IMR-90 (cell line): ENCODE data around the gene CLTCL1.

ENCODE experiments used
- BHLHE40 ChIP-seq: fragments of 150-350 bp; IDR thresholded peaks from 2 replicates; pipeline ENCODE4 v1.6.1; 2016; ENCODE audit warnings: mild to moderate bottlenecking, low read depth, low read length
- CEBPB ChIP-seq: IDR thresholded peaks from 2 replicates; pipeline ENCODE4 v1.6.1; 2012; ENCODE audit warnings: low read depth, low read length, improper control_type of control experiment
- CHD1 ChIP-seq: IDR thresholded peaks from 2 replicates; pipeline ENCODE4 v1.6.1; 2012; ENCODE audit warnings: low read depth, low read length, improper control_type of control experiment
- FOS ChIP-seq: fragments of 150-350 bp; IDR thresholded peaks from 2 replicates; pipeline ENCODE4 v1.6.1; 2016; ENCODE audit warnings: low read depth, low read length
- MAFK ChIP-seq: IDR thresholded peaks from 2 replicates; pipeline ENCODE4 v1.6.1; 2012; ENCODE audit warnings: low read depth, low read length, improper control_type of control experiment
- MAZ ChIP-seq: IDR thresholded peaks from 2 replicates; pipeline ENCODE4 v1.6.1; 2012; ENCODE audit warnings: low read depth, mild to moderate bottlenecking, low read length, improper control_type of control experiment, moderate library complexity, borderline replicate concordance
- MXI1 ChIP-seq: IDR thresholded peaks from 2 replicates; pipeline ENCODE4 v1.6.1; 2012; ENCODE audit warnings: low read depth, mild to moderate bottlenecking, low read length, moderate library complexity, borderline replicate concordance
- POLR2A ChIP-seq: IDR thresholded peaks from 2 replicates; pipeline ENCODE4 v1.6.1; 2012; ENCODE audit warnings: mild to moderate bottlenecking, low read depth, low read length
- RCOR1 ChIP-seq: IDR thresholded peaks from 2 replicates; pipeline ENCODE4 v1.6.1; 2012; ENCODE audit warnings: mild to moderate bottlenecking, low read length, improper control_type of control experiment; ENCODE audit not compliant: insufficient replicate concordance
- RFX5 ChIP-seq: IDR thresholded peaks from 2 replicates; pipeline ENCODE4 v1.8.0; 2012; ENCODE audit warnings: low read depth, mild to moderate bottlenecking, low read length, moderate library complexity
- SMC3 ChIP-seq: fragments of 150-350 bp; IDR thresholded peaks from 2 replicates; pipeline ENCODE4 v1.6.1; 2016; ENCODE audit warnings: low read depth, mild to moderate bottlenecking, antibody characterized with exemption, low read length, moderate library complexity
- TF ChIP-seq, protein P1 (sequence below): conservative IDR thresholded peaks from 2 replicates; pipeline ENCODE4 v1.5.1; 2012; ENCODE audit warnings: mild to moderate bottlenecking, low read depth, low read length, improper control_type of control experiment
- TF ChIP-seq, protein P2 (sequence below): fragments of 150-350 bp; IDR thresholded peaks from 2 replicates; pipeline ENCODE4 v1.6.1; 2016; ENCODE audit warnings: low read depth, mild to moderate bottlenecking, low read length, moderate library complexity, borderline replicate concordance
- TF ChIP-seq, protein P3 (sequence below): fragments of 150-350 bp; IDR thresholded peaks from 2 replicates; pipeline ENCODE4 v1.6.1; 2017; ENCODE audit warnings: mild to moderate bottlenecking, antibody characterized with exemption, low read length, low read depth

DNA sequence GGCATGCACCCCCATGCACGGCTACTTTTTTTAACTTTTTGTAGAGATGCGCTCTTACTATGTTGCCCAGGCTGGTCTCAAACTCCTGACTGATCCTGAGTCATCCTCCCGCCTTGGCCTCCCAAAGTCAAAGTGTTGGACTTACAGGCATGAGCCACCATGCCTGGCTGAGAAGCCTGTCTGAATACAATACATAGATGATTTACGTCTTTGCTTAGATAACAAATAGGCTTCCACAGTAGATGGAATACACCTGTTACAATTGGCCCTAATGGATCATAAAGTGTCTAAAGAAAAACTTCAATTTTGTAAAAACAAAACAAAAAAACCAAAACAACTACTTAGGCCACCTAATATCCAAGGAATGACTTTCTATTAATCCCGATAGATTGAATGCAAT lies 13.0 kb upstream of the CLTCL1 start:
- TF ChIP-seq POLR2A (no peak), RCOR1 (no peak), BHLHE40 (no peak), MAZ (no peak), MXI1 (no peak), CEBPB (no peak), SMC3 (no peak), CHD1 (no peak), RFX5 (no peak), FOS (no peak), MAFK (no peak)
- TF ChIP-seq, protein P1, sequence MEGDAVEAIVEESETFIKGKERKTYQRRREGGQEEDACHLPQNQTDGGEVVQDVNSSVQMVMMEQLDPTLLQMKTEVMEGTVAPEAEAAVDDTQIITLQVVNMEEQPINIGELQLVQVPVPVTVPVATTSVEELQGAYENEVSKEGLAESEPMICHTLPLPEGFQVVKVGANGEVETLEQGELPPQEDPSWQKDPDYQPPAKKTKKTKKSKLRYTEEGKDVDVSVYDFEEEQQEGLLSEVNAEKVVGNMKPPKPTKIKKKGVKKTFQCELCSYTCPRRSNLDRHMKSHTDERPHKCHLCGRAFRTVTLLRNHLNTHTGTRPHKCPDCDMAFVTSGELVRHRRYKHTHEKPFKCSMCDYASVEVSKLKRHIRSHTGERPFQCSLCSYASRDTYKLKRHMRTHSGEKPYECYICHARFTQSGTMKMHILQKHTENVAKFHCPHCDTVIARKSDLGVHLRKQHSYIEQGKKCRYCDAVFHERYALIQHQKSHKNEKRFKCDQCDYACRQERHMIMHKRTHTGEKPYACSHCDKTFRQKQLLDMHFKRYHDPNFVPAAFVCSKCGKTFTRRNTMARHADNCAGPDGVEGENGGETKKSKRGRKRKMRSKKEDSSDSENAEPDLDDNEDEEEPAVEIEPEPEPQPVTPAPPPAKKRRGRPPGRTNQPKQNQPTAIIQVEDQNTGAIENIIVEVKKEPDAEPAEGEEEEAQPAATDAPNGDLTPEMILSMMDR = no peak
- TF ChIP-seq, protein P2, sequence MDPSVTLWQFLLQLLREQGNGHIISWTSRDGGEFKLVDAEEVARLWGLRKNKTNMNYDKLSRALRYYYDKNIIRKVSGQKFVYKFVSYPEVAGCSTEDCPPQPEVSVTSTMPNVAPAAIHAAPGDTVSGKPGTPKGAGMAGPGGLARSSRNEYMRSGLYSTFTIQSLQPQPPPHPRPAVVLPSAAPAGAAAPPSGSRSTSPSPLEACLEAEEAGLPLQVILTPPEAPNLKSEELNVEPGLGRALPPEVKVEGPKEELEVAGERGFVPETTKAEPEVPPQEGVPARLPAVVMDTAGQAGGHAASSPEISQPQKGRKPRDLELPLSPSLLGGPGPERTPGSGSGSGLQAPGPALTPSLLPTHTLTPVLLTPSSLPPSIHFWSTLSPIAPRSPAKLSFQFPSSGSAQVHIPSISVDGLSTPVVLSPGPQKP = no peak
- TF ChIP-seq, protein P3, sequence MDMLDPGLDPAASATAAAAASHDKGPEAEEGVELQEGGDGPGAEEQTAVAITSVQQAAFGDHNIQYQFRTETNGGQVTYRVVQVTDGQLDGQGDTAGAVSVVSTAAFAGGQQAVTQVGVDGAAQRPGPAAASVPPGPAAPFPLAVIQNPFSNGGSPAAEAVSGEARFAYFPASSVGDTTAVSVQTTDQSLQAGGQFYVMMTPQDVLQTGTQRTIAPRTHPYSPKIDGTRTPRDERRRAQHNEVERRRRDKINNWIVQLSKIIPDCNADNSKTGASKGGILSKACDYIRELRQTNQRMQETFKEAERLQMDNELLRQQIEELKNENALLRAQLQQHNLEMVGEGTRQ = no peak
